Measurements from ENCODE around the gene AXDND1.

Gene AXDND1, protein sequence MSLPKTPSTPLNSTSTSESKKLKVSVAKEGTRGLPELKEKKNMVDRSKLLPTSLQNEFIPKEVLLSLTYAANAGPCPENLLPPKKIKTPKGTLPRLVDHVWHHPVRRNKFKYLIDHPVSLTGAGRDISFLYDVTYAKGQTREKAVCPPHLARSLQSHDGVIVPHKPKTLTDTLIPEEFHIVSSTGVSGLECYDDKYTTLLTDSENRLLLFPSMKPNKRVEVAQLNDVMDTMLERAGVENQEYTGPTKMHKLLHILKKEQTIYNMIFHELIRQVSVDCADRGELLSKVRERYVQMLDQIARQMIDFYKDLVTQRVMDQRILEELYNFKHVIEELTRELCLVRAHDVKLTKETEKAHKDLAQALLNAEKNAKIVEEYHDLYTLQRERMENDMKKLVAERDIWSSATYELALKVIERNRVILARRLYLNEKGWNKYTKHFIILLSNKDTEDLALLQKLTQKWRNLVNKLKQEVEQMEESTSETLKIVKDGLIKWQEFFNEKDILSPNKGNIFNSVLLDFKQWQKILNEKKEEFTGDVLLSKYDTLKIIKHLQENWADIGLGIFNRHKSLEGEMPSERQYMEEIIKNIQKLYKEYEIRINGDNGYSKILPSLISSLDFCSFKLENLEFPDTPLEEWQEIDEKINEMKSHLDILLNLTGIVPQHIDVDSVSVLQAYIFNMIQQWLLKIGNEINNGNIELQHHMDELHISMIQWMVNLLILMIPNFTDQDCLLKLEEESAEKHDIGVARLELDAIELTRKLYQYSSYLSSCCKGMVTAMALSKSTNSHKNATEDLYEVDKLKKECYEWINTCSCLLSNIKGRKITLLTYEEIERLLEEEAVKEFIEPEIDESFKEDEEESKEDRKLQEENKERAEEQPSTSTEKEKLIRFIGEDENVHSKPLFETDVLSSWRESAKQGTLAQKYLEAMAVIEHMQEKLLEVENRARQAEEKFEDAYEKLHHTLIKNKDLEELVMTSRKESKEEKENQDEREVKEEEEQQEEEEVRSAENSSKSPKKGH

DNA sequence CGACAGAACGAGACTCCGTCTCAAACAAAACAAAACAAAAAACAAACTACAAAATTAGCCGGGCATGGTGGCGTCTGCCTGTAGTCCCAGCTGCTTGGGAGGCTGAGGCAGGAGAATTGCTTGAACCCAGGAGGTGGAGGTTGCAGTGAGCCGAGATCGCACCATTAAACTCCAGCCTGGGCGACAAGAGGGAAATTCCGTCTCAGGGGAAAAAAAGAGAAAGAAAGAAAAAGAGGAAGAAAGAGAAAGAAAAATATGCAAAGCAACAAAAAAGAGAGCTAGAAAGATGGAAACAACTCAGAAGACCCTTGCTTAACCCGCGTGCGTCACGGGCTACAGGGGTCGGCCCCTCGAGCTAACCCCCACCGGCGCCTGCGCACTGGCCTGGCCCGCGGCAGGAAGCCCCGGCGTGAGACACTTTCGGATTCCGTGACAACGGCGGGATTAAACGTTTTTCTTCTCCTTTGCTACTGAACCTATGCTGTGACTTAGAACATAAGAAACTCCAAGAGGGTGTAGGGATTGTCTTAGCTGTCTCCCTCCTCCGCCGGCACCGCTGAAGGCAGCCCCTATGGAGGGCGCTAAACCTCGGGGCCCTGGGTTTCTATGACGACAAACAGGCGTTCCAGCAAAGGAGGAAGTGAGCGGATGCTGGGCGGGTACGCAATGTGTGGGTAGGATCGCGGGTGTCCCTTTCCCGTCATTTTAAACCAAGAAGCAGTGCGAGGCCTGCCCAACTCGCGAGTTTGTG lies at the start of gene AXDND1:
TSS of gene AXDND1 (plus strand) at position 630 of the 751 bp plus-strand sequence. CDS start 539 bp downstream, outside the sequence.
- TF ChIP-seq, protein P1, sequence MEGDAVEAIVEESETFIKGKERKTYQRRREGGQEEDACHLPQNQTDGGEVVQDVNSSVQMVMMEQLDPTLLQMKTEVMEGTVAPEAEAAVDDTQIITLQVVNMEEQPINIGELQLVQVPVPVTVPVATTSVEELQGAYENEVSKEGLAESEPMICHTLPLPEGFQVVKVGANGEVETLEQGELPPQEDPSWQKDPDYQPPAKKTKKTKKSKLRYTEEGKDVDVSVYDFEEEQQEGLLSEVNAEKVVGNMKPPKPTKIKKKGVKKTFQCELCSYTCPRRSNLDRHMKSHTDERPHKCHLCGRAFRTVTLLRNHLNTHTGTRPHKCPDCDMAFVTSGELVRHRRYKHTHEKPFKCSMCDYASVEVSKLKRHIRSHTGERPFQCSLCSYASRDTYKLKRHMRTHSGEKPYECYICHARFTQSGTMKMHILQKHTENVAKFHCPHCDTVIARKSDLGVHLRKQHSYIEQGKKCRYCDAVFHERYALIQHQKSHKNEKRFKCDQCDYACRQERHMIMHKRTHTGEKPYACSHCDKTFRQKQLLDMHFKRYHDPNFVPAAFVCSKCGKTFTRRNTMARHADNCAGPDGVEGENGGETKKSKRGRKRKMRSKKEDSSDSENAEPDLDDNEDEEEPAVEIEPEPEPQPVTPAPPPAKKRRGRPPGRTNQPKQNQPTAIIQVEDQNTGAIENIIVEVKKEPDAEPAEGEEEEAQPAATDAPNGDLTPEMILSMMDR (IDR thresholded peaks at IDR 0.05; ENCODE audit: insufficient read depth, low read depth, low read length, missing control alignments) = no peak
- DNase-seq (ENCODE audit: low read depth) = peak; percentile 91
- H3K4me3 ChIP-seq (ENCODE audit: low read depth, low read length) = peak within 1 kb of the TSS; percentile 81

DNA sequence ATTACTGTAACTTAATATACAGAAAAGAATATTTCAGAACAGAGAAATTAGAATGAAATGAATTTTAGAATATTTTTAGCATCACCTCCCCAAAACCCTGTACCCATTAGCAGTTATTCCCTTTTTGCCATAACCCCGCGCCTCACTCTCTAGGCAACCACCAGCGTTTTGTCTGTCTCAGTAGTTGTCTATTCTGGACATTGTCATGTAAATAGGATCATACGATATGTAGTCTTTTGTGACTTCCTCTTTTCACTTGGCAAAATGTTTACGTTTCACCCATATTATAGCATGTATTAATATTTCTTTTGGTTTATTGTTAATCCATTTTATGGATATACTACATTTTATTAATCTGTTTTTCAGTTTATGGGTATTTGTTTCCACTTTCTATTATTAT lies 47.3 kb upstream of the AXDND1 start:
- TF ChIP-seq, protein P1 (IDR thresholded peaks at IDR 0.05; ENCODE audit: insufficient read depth, low read depth, low read length, missing control alignments) = no peak
- no peak overlapping the region for H3K4me3 ChIP-seq (ENCODE audit: low read depth, low read length)
- no peak for DNase-seq (ENCODE audit: low read depth)

DNA sequence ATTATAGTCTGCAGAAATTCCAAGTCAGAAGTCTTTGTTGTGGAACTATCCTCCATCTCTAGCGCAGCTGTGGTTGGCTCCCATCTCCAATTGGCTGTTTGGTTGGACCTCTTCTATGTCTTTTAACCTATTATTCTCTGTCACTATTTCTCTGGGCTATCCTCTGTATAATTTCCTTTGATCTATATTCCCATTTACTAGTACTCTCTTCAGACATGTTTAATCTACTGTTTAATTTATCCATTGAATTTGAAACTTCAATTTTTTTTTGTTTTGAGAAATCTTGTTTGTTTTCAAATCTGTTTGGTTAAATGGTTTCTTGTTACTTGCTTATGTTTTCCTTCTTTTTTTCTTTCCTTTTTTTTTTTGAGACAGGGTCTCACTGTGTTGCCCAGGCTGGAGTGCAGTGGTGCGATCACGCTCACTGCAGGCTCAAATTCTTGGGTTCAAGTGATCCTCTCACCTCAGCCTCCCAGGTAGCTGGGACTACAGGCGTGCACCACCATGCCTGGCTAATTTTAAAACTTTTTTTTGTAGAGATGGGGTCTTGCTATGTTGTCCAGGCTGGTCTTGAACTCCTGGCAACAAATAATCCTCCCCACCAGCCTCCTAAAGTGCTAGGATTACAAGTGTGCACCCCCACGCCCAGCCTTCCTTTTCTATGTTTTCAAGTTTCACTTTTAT lies 44.1 kb upstream of the AXDND1 start:
- TF ChIP-seq, protein P1 (IDR thresholded peaks at IDR 0.05; ENCODE audit: insufficient read depth, low read depth, low read length, missing control alignments) = no peak
- no peak overlapping the region for H3K4me3 ChIP-seq (ENCODE audit: low read depth, low read length)
- DNase-seq (ENCODE audit: low read depth) = no peak

DNA sequence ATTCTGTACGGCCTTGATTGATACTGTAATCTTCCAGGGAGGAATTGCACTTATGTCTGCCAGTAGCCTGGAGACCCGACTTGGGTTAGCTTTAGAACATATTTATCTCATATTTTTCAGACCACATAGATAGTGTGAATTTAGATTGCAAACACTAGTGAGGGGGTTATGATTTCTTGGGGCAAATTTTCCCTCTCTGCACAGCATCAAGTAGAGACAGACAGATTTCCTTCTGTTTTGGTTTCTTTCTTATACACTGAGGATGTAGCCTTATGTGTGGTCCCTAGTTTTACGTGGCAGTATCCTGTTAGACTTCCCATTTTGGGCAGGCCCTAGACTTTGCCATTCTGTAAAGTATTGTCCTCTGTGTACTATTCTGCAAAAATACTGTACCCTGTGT lies 43.2 kb upstream of the AXDND1 start:
- no peak overlapping the region for H3K4me3 ChIP-seq (ENCODE audit: low read depth, low read length)
- no peak for DNase-seq (ENCODE audit: low read depth)
- TF ChIP-seq, protein P1 (IDR thresholded peaks at IDR 0.05; ENCODE audit: insufficient read depth, low read depth, low read length, missing control alignments) = no peak

DNA sequence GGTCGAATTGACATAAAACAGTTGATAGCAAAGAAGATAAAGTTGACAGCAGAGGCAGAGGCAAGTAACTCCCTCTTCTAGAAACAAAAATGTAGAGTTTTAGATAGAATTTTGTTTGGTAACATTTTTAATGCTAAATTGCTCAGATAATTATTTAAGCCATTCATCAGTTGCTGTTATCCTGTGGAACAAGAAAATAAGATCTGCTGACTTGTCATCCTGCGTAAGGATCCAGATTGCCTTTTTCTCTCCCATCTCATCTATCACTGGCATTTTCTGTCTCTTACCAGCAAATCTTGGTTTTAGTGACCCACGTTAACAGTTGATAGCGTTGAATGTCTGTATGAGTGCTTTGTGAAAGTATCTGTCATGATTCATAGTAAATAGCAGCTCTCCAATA lies 42.3 kb upstream of the AXDND1 start:
- no peak overlapping the region for H3K4me3 ChIP-seq (ENCODE audit: low read depth, low read length)
- no peak for DNase-seq (ENCODE audit: low read depth)
- TF ChIP-seq, protein P1 (IDR thresholded peaks at IDR 0.05; ENCODE audit: insufficient read depth, low read depth, low read length, missing control alignments) = no peak

DNA sequence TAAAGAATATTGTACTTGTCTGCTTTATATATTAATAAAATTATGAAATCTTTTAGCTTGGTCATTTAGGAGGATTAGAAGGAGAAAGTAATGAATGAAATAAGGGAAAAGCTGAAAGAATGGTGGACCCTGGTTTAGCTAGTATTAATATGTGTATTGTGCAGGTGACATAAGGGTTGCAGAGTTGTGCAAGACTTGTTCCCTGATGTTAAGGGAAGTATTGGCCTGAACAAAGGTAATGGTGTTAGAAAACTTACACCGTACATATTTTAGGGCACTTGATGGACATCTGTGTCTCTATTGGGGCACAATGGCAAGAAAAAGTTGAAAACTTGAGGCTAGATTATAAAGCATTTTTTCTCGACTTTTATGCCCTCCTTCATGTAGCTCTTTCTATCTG lies 39.9 kb upstream of the AXDND1 start:
- no peak for DNase-seq (ENCODE audit: low read depth)
- TF ChIP-seq, protein P1 (IDR thresholded peaks at IDR 0.05; ENCODE audit: insufficient read depth, low read depth, low read length, missing control alignments) = no peak
- H3K4me3 ChIP-seq (ENCODE audit: low read depth, low read length) = no peak overlapping the region
